Gastroesophageal sphincter (tissue), 4 donors: ENCODE data around the gene SPATA21. TPM values are rescaled to one million over a fixed set of nuclear protein-coding genes. Genes with fewer than 3 reads are reported as not detected.

Experiments used
- ATAC-seq: fragments of 150-250 bp; one replicate; pipeline ENCODE4 v1.9.1; 2016; ENCODE audit warnings: mild to moderate bottlenecking, moderate library complexity
- H3K27ac ChIP-seq, 4 donors: fragments of 200-600 bp; sonication (generic) in 3 of 4; 1 replicate in 3 of 4; 2 replicates in 1 of 4; pipeline ENCODE4 v1.5.1; 2016 to 2019
- H3K27me3 ChIP-seq: fragments of 200-600 bp; sonication (generic); one replicate; pipeline ENCODE4 v1.5.1; 2019
- H3K36me3 ChIP-seq, 2 donors: fragments of 200-600 bp; sonication (generic); one replicate each; pipeline ENCODE4 v1.5.1; 2019; ENCODE audit warnings: control low read depth in 1 of 2
- H3K4me1 ChIP-seq, 3 donors: fragments of 200-600 bp; sonication (generic); 1 replicate in 2 of 3; 2 replicates in 1 of 3; pipeline ENCODE4 v1.5.1; 2016 to 2019; ENCODE audit warnings: control low read depth in 2 of 3
- H3K4me3 ChIP-seq, 2 donors: fragments of 200-600 bp; sonication (generic); one replicate each; pipeline ENCODE4 v1.5.1; 2019; ENCODE audit warnings: mild to moderate bottlenecking in 1 of 2, moderate library complexity in 1 of 2
- H3K9me3 ChIP-seq, 3 donors: fragments of 200-600 bp; sonication (generic); one replicate each; pipeline ENCODE4 v1.5.1; 2017 to 2019; ENCODE audit warnings: control low read depth in 2 of 3
- EP300 ChIP-seq: sonication (generic); formaldehyde crosslinking; IDR thresholded peaks from one replicate; pipeline ENCODE4 v1.6.1; 2017; ENCODE audit warnings: antibody characterized with exemption, mild to moderate bottlenecking
- POLR2A ChIP-seq, 2 donors: fragments of 450-650 bp; IDR thresholded peaks; one replicate each; pipeline ENCODE4 v1.6.1; 2017; ENCODE audit warnings: antibody characterized with exemption in 2 of 2, mild to moderate bottlenecking in 2 of 2, moderate library complexity in 1 of 2
- POLR2AphosphoS5 ChIP-seq: sonication (generic); formaldehyde crosslinking; IDR thresholded peaks from one replicate; pipeline ENCODE4 v1.6.1; 2017; ENCODE audit warnings: antibody characterized with exemption
- WGBS, 2 donors: methylation state at CpG; one replicate each; pipeline ENCODE4 v1.1.5; 2018; ENCODE audit warnings: low coverage in 1 of 2; 5-methylcytosine and 5-hydroxymethylcytosine counted together
- total RNA-seq, 4 donors: library from RNA; depleted of rRNA; stranded (reverse); fragments of >200 nt; gene quantifications; one replicate each; pipeline ENCODE4 v1.1.0, GENCODE V29; 2016
- TF ChIP-seq, protein P1 (sequence below), 4 experiments: fragments of 200-600 bp in 2 of 4; fragments of 450-650 bp in 2 of 4; sonication (generic) in 1 of 4; IDR thresholded peaks; one replicate each; pipeline ENCODE4 v1.5.1; 2017 to 2019; ENCODE audit warnings: antibody characterized with exemption in 4 of 4, mild to moderate bottlenecking in 2 of 4, moderate library complexity in 2 of 4

SPATA21 gene
- total RNA-seq, 4 donors from 2014 or later = 0.12 to 3.6 TPM; not detected in 2

DNA sequence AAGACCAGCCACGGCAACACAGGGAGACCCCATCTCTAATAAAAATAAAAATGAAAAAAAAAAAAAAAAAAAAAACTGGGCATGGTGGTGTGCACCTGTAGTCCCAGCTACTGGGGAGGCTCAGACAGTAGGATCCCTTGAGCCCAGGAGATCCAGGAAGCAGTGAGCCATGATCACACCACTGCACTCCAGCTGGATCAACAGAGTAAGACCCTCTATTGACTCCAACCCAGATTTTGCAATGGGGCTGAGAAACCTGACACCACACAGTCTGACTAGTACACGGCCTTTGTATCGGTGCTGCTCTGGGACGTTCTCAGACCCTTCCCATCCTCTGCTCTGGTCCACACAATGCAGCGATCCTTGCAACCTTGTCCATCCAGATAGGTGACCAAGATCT, 31.8 kb downstream of the SPATA21 start:
- no peaks in the 10 kb centered on the region for H3K4me1 ChIP-seq
- H3K4me3 ChIP-seq = no peak overlapping the region
- ATAC-seq = no peak
- no peaks in the 10 kb centered on the region for H3K27me3 ChIP-seq
- no peak overlapping the region for H3K27ac ChIP-seq
- no peaks in the 10 kb centered on the region for H3K36me3 ChIP-seq
- H3K9me3 ChIP-seq = no peaks in the 10 kb centered on the region
- TF ChIP-seq, protein P1, sequence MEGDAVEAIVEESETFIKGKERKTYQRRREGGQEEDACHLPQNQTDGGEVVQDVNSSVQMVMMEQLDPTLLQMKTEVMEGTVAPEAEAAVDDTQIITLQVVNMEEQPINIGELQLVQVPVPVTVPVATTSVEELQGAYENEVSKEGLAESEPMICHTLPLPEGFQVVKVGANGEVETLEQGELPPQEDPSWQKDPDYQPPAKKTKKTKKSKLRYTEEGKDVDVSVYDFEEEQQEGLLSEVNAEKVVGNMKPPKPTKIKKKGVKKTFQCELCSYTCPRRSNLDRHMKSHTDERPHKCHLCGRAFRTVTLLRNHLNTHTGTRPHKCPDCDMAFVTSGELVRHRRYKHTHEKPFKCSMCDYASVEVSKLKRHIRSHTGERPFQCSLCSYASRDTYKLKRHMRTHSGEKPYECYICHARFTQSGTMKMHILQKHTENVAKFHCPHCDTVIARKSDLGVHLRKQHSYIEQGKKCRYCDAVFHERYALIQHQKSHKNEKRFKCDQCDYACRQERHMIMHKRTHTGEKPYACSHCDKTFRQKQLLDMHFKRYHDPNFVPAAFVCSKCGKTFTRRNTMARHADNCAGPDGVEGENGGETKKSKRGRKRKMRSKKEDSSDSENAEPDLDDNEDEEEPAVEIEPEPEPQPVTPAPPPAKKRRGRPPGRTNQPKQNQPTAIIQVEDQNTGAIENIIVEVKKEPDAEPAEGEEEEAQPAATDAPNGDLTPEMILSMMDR (IDR thresholded peaks at IDR 0.05) = no peak
- TF ChIP-seq EP300 (no peak), POLR2A (IDR thresholded peaks at IDR 0.05) (no peak), POLR2AphosphoS5 (no peak)
- 55 to 72% methylated on average over 4 to 5 of the region's 5 CpGs for WGBS, 2 donors

DNA sequence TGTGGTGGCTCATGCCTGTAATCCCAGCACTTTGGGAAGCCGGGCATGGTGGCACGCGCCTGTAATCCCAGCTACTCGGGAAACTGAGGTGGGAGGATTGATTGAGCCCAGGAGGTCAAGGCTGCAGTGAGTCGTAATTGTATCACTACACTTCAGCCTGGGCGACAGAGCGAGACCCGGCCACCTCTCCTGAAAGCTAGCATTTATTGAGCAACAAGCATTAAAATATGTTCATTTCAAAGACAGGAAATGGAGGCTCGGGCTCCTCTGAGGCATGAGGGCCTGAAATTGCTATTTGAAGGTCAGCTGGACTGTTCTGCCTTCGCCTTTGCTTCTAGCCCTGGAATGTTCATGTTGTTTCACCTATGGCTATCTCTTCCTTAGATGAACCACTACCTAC, 34.5 kb downstream of the SPATA21 start:
- no peak overlapping the region for H3K4me3 ChIP-seq
- TF ChIP-seq EP300 (no peak), POLR2AphosphoS5 (no peak), POLR2A (IDR thresholded peaks at IDR 0.05) (no peak)
- TF ChIP-seq, protein P1 (IDR thresholded peaks at IDR 0.05) = no peak
- WGBS, 2 donors = 89 to 90% methylated on average over 2 to 5 of the region's 10 CpGs
- H3K9me3 ChIP-seq = no peaks in the 10 kb centered on the region
- H3K4me1 ChIP-seq = no peaks in the 10 kb centered on the region
- H3K27ac ChIP-seq = no peak overlapping the region
- H3K36me3 ChIP-seq = peaks cover 0 to 24% of the 10 kb centered on the region in 2 donors
- H3K27me3 ChIP-seq = no peaks in the 10 kb centered on the region
- ATAC-seq = no peak

DNA sequence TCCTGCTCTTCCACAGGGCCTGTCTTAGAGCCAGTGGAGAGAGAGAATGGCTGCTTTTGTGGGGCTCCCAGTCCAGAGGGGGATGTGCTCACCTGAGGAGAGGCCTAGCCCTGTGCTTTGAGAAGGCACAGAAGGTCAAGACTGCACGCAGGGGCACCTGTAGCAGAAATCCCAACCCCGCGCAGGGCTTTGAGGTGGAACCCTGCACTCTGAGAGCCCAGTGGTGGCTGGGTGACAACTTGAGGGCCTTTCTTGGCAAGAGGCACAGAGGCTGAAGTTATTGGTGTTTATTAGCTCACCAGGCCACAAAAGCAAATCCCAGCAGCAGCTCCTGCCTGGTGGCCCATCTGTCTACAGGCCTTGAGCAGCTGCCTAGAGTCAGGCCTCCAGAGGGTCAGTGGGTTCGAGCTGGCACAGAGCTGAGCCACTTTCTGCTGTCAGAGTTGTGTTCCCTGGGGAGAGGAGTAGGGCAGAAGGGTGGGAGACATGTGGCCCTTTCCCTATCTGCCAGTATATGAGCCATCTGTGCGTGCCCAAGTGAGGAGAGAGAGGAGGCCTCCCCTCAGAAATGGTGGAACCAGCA, 38.8 kb downstream of the SPATA21 start:
- Histone ChIP-seq H3K4me3 (no peak overlapping the region), H3K27ac (no peak overlapping the region), H3K27me3 (no peaks in the 10 kb centered on the region), H3K9me3 (no peaks in the 10 kb centered on the region), H3K36me3 (peaks cover 0 to 67% of the 10 kb centered on the region in 2 donors), H3K4me1 (peaks cover 0 to 15% (median 3%) of the 10 kb centered on the region in 3 donors)
- TF ChIP-seq, protein P1 (IDR thresholded peaks at IDR 0.05) = no peak
- no peak for TF ChIP-seq POLR2AphosphoS5
- TF ChIP-seq POLR2A (IDR thresholded peaks at IDR 0.05) = no peak
- TF ChIP-seq EP300 = no peak
- no peak for ATAC-seq
- no CpG with 5 or more reads among the region's 5 CpGs for WGBS, 2 donors

DNA sequence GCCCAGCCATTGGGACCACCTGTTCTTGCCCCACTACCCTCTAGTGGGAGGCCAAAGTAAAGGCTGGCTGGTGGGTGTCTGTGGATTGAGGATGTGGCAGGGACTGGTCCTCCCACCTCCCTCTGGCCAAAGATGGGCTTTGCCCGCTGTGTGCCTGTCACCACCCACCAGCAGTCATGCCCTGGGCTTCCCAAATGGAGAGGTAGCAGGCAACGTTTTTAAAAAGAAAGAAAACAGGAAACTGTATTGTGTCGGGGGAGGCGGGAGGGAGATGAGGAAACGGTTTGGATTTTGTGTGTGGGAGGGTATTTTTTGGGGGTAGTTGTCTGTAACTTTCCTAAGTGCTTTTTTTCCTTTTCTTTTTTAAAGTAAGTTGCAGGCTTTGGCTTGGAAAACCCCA, 40.1 kb downstream of the SPATA21 start:
- 61% methylated on average over 5 of the region's 5 CpGs; no CpG with 5 or more reads in 1 of the 2 donors for WGBS, 2 donors
- Histone ChIP-seq H3K27ac (no peak overlapping the region), H3K4me1 (peaks cover 0 to 28% (median 9%) of the 10 kb centered on the region in 3 donors), H3K9me3 (no peaks in the 10 kb centered on the region), H3K27me3 (no peaks in the 10 kb centered on the region), H3K36me3 (peaks cover 0 to 74% of the 10 kb centered on the region in 2 donors), H3K4me3 (no peak overlapping the region)
- no peak for ATAC-seq
- TF ChIP-seq, protein P1 (IDR thresholded peaks at IDR 0.05) = no peak
- TF ChIP-seq POLR2A (IDR thresholded peaks at IDR 0.05) (no peak), POLR2AphosphoS5 (no peak), EP300 (no peak)

DNA sequence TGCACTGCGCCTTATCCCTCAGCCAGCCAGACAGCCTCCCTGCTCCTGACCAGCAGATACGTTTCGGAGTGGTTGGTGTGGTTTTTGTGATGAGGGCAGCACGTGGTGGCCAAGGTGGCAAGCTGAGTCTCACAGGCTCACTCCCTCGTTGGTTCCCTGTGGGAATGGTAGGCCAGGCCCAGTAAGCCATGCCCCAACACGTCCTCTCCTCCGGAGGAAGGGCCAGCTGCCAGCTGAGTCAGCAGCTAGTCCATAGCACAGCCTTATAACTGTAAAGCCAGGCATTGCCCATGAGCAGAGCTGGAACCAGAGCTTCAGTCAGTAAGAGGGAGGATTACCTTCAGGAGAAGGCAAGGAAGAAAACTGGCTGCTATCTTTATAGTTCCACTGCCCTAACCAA, 40.6 kb downstream of the SPATA21 start:
- H3K36me3 ChIP-seq = peaks cover 0 to 74% of the 10 kb centered on the region in 2 donors
- 0 to 60% methylated on average over 2 of the region's 7 CpGs for WGBS, 2 donors
- peak overlapping the region in 1 of 4 donors; percentile 30 for H3K27ac ChIP-seq
- no peak for ATAC-seq
- no peaks in the 10 kb centered on the region for H3K9me3 ChIP-seq
- H3K4me3 ChIP-seq = no peak overlapping the region
- TF ChIP-seq POLR2AphosphoS5 = no peak
- TF ChIP-seq, protein P1 (IDR thresholded peaks at IDR 0.05) = no peak
- no peak for TF ChIP-seq EP300
- TF ChIP-seq POLR2A (IDR thresholded peaks at IDR 0.05) = no peak
- H3K4me1 ChIP-seq = peaks cover 0 to 33% (median 15%) of the 10 kb centered on the region in 3 donors
- no peaks in the 10 kb centered on the region for H3K27me3 ChIP-seq
